ENCODE results near the gene CT47C1. TPM values are rescaled to one million over a fixed set of nuclear protein-coding genes. Genes with fewer than 3 reads are reported as not detected.

CT47C1 gene
- total and polyA plus RNA-seq, 2 donors (not counting 1 experiment from before 2014, with no cell fraction given), result not detected

- Histone ChIP-seq H3K9me3 (ENCODE audit: control extremely low read depth in 1 of 3, control insufficient read depth in 2 of 3, insufficient read depth in 1 of 3, low read length in 2 of 3) (no peaks in the 10 kb centered on the region), H3K9ac (ENCODE audit: low read length) (no peak overlapping the region), H3K27ac (ENCODE audit: low read length in 2 of 2) (no peak overlapping the region), H3K79me2 (ENCODE audit: control insufficient read depth, insufficient read depth, low read length) (no peaks in the 10 kb centered on the region), H3K4me1 (ENCODE audit: control insufficient read depth in 2 of 2, insufficient read depth in 2 of 2, low read length in 2 of 2) (no peaks in the 10 kb centered on the region), H2AFZ (ENCODE audit: insufficient read depth, low read depth, low read length, poor library complexity, severe bottlenecking) (no peak overlapping the region), H3K4me3 (ENCODE audit: control extremely low read depth in 1 of 5, extremely low read depth in 1 of 5, insufficient read depth in 1 of 5, low read depth in 2 of 5, low read length in 4 of 5) (no peak overlapping the region), H3K27me3 (replicated peaks in 1 of 4; ENCODE audit: control extremely low read depth in 1 of 4, control insufficient read depth in 3 of 4, insufficient read depth in 4 of 4, low read length in 3 of 4) (no peaks in the 10 kb centered on the region), H3K36me3 (replicated peaks in 1 of 2; ENCODE audit: control extremely low read depth in 1 of 2, control insufficient read depth in 1 of 2, extremely low read depth in 1 of 2, insufficient read depth in 2 of 2, low read length in 1 of 2) (no peaks in the 10 kb centered on the region), H3K4me2 (replicated peaks; ENCODE audit: low read depth, low read length, poor library complexity, severe bottlenecking) (no peak overlapping the region), H4K20me1 (ENCODE audit: control insufficient read depth, insufficient read depth, low read length, poor library complexity, severe bottlenecking) (no peaks in the 10 kb centered on the region)
- Mint-ChIP-seq H3K4me1 (no peaks in the 10 kb centered on the region), H3K27ac (no peak overlapping the region), H3K4me3 (no peak overlapping the region), H3K27me3 (peaks cover 6% of the 10 kb centered on the region), H3K9me3 (ENCODE audit: insufficient read depth) (no peaks in the 10 kb centered on the region)
- WGBS (ENCODE audit: insufficient coverage), result 82% methylated on average over 2 of the region's 3 CpGs
- intact Hi-C loops (cut with micrococcal nuclease), result no loop called here
- DNase-seq (no peak), ATAC-seq (ENCODE audit: low read depth) (no peak)
- POLR2A ChIA-PET, result no interaction called here
- TF ChIP-seq CTCF (IDR thresholded peaks at IDR 0.05) (no peak), EZH2 (IDR thresholded peaks at IDR 0.05; ENCODE audit: borderline replicate concordance, insufficient read depth, low read depth, low read length, poor library complexity, severe bottlenecking) (no peak)
- CTCF ChIA-PET, result no interaction called here
Observed at GRCh38 chrX:119042040-119042439, 30.8 kb upstream of the CT47C1 start.

GRCh38 chrX:119042996-119043395, 29.8 kb upstream of the CT47C1 start:
- no peaks in the 10 kb centered on the region for H3K36me3 ChIP-seq (replicated peaks in 1 of 2; ENCODE audit: control extremely low read depth in 1 of 2, control insufficient read depth in 1 of 2, extremely low read depth in 1 of 2, insufficient read depth in 2 of 2, low read length in 1 of 2)
- DNase-seq, result no peak
- no CpG with 5 or more reads among the region's 1 CpG for WGBS (ENCODE audit: insufficient coverage)
- H3K9me3 ChIP-seq (ENCODE audit: control extremely low read depth in 1 of 3, control insufficient read depth in 2 of 3, insufficient read depth in 1 of 3, low read length in 2 of 3), result no peaks in the 10 kb centered on the region
- no peak overlapping the region for H2AFZ ChIP-seq (ENCODE audit: insufficient read depth, low read depth, low read length, poor library complexity, severe bottlenecking)
- Mint-ChIP-seq H3K4me1 (no peaks in the 10 kb centered on the region), H3K27me3 (peaks cover 6% of the 10 kb centered on the region), H3K4me3 (no peak overlapping the region), H3K27ac (no peak overlapping the region), H3K9me3 (ENCODE audit: insufficient read depth) (no peaks in the 10 kb centered on the region)
- no peak overlapping the region for H3K27ac ChIP-seq (ENCODE audit: low read length in 2 of 2)
- no peak overlapping the region for H3K9ac ChIP-seq (ENCODE audit: low read length)
- no peak for ATAC-seq (ENCODE audit: low read depth)
- H3K27me3 ChIP-seq (replicated peaks in 1 of 4; ENCODE audit: control extremely low read depth in 1 of 4, control insufficient read depth in 3 of 4, insufficient read depth in 4 of 4, low read length in 3 of 4), result no peaks in the 10 kb centered on the region
- ChIA-PET POLR2A (no interaction called here), CTCF (no interaction called here)
- no peaks in the 10 kb centered on the region for H3K4me1 ChIP-seq (ENCODE audit: control insufficient read depth in 2 of 2, insufficient read depth in 2 of 2, low read length in 2 of 2)
- intact Hi-C loops (cut with micrococcal nuclease), result no loop called here
- no peaks in the 10 kb centered on the region for H4K20me1 ChIP-seq (ENCODE audit: control insufficient read depth, insufficient read depth, low read length, poor library complexity, severe bottlenecking)
- TF ChIP-seq EZH2 (IDR thresholded peaks at IDR 0.05; ENCODE audit: borderline replicate concordance, insufficient read depth, low read depth, low read length, poor library complexity, severe bottlenecking) (no peak), CTCF (IDR thresholded peaks at IDR 0.05) (no peak)
- no peaks in the 10 kb centered on the region for H3K79me2 ChIP-seq (ENCODE audit: control insufficient read depth, insufficient read depth, low read length)
- H3K4me2 ChIP-seq (replicated peaks; ENCODE audit: low read depth, low read length, poor library complexity, severe bottlenecking), result no peak overlapping the region
- no peak overlapping the region for H3K4me3 ChIP-seq (ENCODE audit: control extremely low read depth in 1 of 5, extremely low read depth in 1 of 5, insufficient read depth in 1 of 5, low read depth in 2 of 5, low read length in 4 of 5)

All from B cell (primary cell).